ENCODE results near the gene HOXC12.

GRCh38 chr12:53995378-53996239, 40.9 kb downstream of the HOXC12 start:
- TF ChIP-seq POLR2A (IDR thresholded peaks at IDR 0.05; ENCODE audit: low read depth, low read length) (no peak), TAF1 (IDR thresholded peaks at IDR 0.05; ENCODE audit: borderline replicate concordance, low read depth, low read length) (no peak), POLR2AphosphoS5 (IDR thresholded peaks at IDR 0.05; ENCODE audit: low read depth, low read length) (no peak)

Measured in GM12892 (cell line).